Prostate gland (tissue), 2 donors: ENCODE results near the gene ADRA2A.

Experiments
- CTCF ChIP-seq, 4 experiments: fragments of 200-600 bp in 2 of 4; fragments of 450-650 bp in 2 of 4; sonication (generic) in 2 of 4; IDR thresholded peaks; 1 replicate in 3 of 4; 2 replicates in 1 of 4; pipeline ENCODE4 v1.5.1; 2016 to 2019; ENCODE audit warnings: antibody characterized with exemption in 4 of 4, mild to moderate bottlenecking in 2 of 4, moderate library complexity in 2 of 4
- POLR2A ChIP-seq: fragments of 450-650 bp; IDR thresholded peaks from one replicate; pipeline ENCODE4 v1.6.1; 2016; ENCODE audit warnings: antibody characterized with exemption, mild to moderate bottlenecking
- POLR2AphosphoS5 ChIP-seq: sonication (generic); formaldehyde crosslinking; IDR thresholded peaks from one replicate; pipeline ENCODE4 v1.6.1; 2017; ENCODE audit warnings: antibody characterized with exemption

- TF ChIP-seq POLR2A (no peak), CTCF (IDR thresholded peaks at IDR 0.05) (no peak), POLR2AphosphoS5 (no peak)
Observed at GRCh38 chr10:111076682-111077478, at the start of gene ADRA2A.
